ENCODE data around the gene CACNA1S. TPM values are rescaled to one million over a fixed set of nuclear protein-coding genes. Genes with fewer than 3 reads are reported as not detected.

Gene CACNA1S
- total RNA-seq, 6 experiments from 2014 or later = not detected

GRCh38 chr1:201103666-201104065, 8.6 kb downstream of the CACNA1S start:
- DNase-seq = no peak
- peaks cover 58% of the 10 kb centered on the region for H3K27me3 Mint-ChIP-seq (ENCODE audit: insufficient read depth)
- no peaks in the 10 kb centered on the region for H3K4me1 Mint-ChIP-seq (ENCODE audit: low read depth)
- no peaks in the 10 kb centered on the region for H3K9me3 Mint-ChIP-seq
- H3K4me3 Mint-ChIP-seq = no peak overlapping the region
- no peak for TF ChIP-seq CTCF (IDR thresholded peaks at IDR 0.05)
- H3K36me3 Mint-ChIP-seq (ENCODE audit: low read depth) = no peaks in the 10 kb centered on the region
- H3K27ac Mint-ChIP-seq = no peak overlapping the region

- Mint-ChIP-seq H3K4me3 (no peak overlapping the region), H3K9me3 (no peaks in the 10 kb centered on the region), H3K4me1 (ENCODE audit: low read depth) (no peaks in the 10 kb centered on the region), H3K36me3 (ENCODE audit: low read depth) (no peaks in the 10 kb centered on the region), H3K27me3 (ENCODE audit: insufficient read depth) (peaks cover 57% of the 10 kb centered on the region), H3K27ac (no peak overlapping the region)
- no peak for DNase-seq
- TF ChIP-seq CTCF (IDR thresholded peaks at IDR 0.05) = no peak
These were observed 11.9 kb downstream of the CACNA1S start for GRCh38 chr1:201100169-201100930.

GRCh38 chr1:201098992-201099677, 13.1 kb downstream of the CACNA1S start:
- H3K4me1 Mint-ChIP-seq (ENCODE audit: low read depth) = no peaks in the 10 kb centered on the region
- no peak for DNase-seq
- H3K4me3 Mint-ChIP-seq = no peak overlapping the region
- no peaks in the 10 kb centered on the region for H3K9me3 Mint-ChIP-seq
- H3K27ac Mint-ChIP-seq = no peak overlapping the region
- H3K27me3 Mint-ChIP-seq (ENCODE audit: insufficient read depth) = peaks cover 61% of the 10 kb centered on the region
- H3K36me3 Mint-ChIP-seq (ENCODE audit: low read depth) = no peaks in the 10 kb centered on the region
- TF ChIP-seq CTCF (IDR thresholded peaks at IDR 0.05) = no peak

GRCh38 chr1:201096977-201097856, 15.0 kb downstream of the CACNA1S start:
- H3K4me1 Mint-ChIP-seq (ENCODE audit: low read depth) = no peaks in the 10 kb centered on the region
- TF ChIP-seq CTCF (IDR thresholded peaks at IDR 0.05) = no peak
- H3K27ac Mint-ChIP-seq = no peak overlapping the region
- DNase-seq = no peak
- peaks cover 62% of the 10 kb centered on the region for H3K27me3 Mint-ChIP-seq (ENCODE audit: insufficient read depth)
- no peaks in the 10 kb centered on the region for H3K36me3 Mint-ChIP-seq (ENCODE audit: low read depth)
- no peaks in the 10 kb centered on the region for H3K9me3 Mint-ChIP-seq
- H3K4me3 Mint-ChIP-seq = no peak overlapping the region

GRCh38 chr1:201096041-201096461, 16.2 kb downstream of the CACNA1S start:
- DNase-seq = no peak
- Mint-ChIP-seq H3K9me3 (no peaks in the 10 kb centered on the region), H3K4me1 (ENCODE audit: low read depth) (no peaks in the 10 kb centered on the region), H3K36me3 (ENCODE audit: low read depth) (no peaks in the 10 kb centered on the region), H3K27ac (no peak overlapping the region), H3K27me3 (ENCODE audit: insufficient read depth) (peaks cover 52% of the 10 kb centered on the region), H3K4me3 (no peak overlapping the region)
- TF ChIP-seq CTCF (IDR thresholded peaks at IDR 0.05) = no peak
